ENCODE results near the gene RPS19BP1. TPM values are rescaled to one million over a fixed set of nuclear protein-coding genes. Genes with fewer than 3 reads are reported as not detected.

RPS19BP1 gene
- total RNA-seq, 1 experiment from 2014 or later = 102 TPM

GRCh38 chr22:39492186-39492585 is 40.4 kb downstream of the RPS19BP1 start (continued):
- no peak for TF ChIP-seq FOXK1 (CRISPR knock-in tag; IDR thresholded peaks at IDR 0.05)

- peaks cover 8% of the 10 kb centered on the region for H3K4me1 Mint-ChIP-seq
- no peaks in the 10 kb centered on the region for H3K36me3 Mint-ChIP-seq
- CTCF ChIA-PET = interaction anchor here (0.5 to 3.7 kb wide), 5 partner anchors 13 to 98 kb away, joined by 3 to 29 read pairs (median 8); no protein-coding TSS in a partner anchor
- H3K4me3 Mint-ChIP-seq = no peak overlapping the region
- POLR2A ChIA-PET = no interaction called here
- H3K27me3 Mint-ChIP-seq (ENCODE audit: low read depth) = peaks cover 21% of the 10 kb centered on the region
- no peak for ATAC-seq
- H3K27ac Mint-ChIP-seq = no peak overlapping the region
- DNase-seq (ENCODE audit: low spot score) = no peak
- H3K9me3 Mint-ChIP-seq = no peaks in the 10 kb centered on the region
- TF ChIP-seq ATF2 (CRISPR knock-in tag; IDR thresholded peaks at IDR 0.05; ENCODE audit: borderline replicate concordance, low read depth) = no peak
- no peak for TF ChIP-seq OVOL2 (CRISPR knock-in tag; IDR thresholded peaks at IDR 0.05; ENCODE audit: borderline replicate concordance)
- TF ChIP-seq ZNF671 (CRISPR knock-in tag; IDR thresholded peaks at IDR 0.05) = no peak
- TF ChIP-seq E2F5 (CRISPR knock-in tag; IDR thresholded peaks at IDR 0.05) = no peak
- TF ChIP-seq ZMAT4 (CRISPR knock-in tag; IDR thresholded peaks at IDR 0.05) = no peak
- no peak for TF ChIP-seq MXD4 (CRISPR knock-in tag; IDR thresholded peaks at IDR 0.05; ENCODE audit: borderline replicate concordance)
- no peak for TF ChIP-seq GTF2I (CRISPR knock-in tag; conservative IDR thresholded peaks at IDR 0.05)
- no peak for TF ChIP-seq MYBL2 (CRISPR knock-in tag; IDR thresholded peaks at IDR 0.05)
- no peak for TF ChIP-seq ZNF232 (CRISPR knock-in tag; IDR thresholded peaks at IDR 0.05)
- TF ChIP-seq ATF1 (CRISPR knock-in tag; IDR thresholded peaks at IDR 0.05) = no peak
- TF ChIP-seq JAZF1 (CRISPR knock-in tag; IDR thresholded peaks at IDR 0.05) = no peak
- TF ChIP-seq USF2 (CRISPR knock-in tag; IDR thresholded peaks at IDR 0.05) = no peak
- TF ChIP-seq FOXP4 (CRISPR knock-in tag; IDR thresholded peaks at IDR 0.05) = no peak
- no peak for TF ChIP-seq SP1 (CRISPR knock-in tag; conservative IDR thresholded peaks at IDR 0.05)
- no peak for TF ChIP-seq TCF7 (CRISPR knock-in tag; IDR thresholded peaks at IDR 0.05; ENCODE audit: low read depth)
- TF ChIP-seq ERG (CRISPR knock-in tag; IDR thresholded peaks at IDR 0.05) = no peak
These were observed 40.9 kb downstream of the RPS19BP1 start for GRCh38 chr22:39491696-39492095.

Data from WTC11 (cell line).